Glutamatergic neuron (in vitro differentiated cells): ENCODE results near the gene NTN1. TPM values are rescaled to one million over a fixed set of nuclear protein-coding genes. Genes with fewer than 3 reads are reported as not detected.

Source experiments
- DNase-seq: peaks from one replicate; pipeline ENCODE4 v3.0.0; 2022
- H3K27ac Mint-ChIP-seq: one replicate; pipeline ENCODE4 v1.8.0; 2020; ENCODE audit warnings: mild to moderate bottlenecking, mixed read lengths, inconsistent platforms; ENCODE audit not compliant: unreplicated experiment
- H3K27me3 Mint-ChIP-seq: one replicate; pipeline ENCODE4 v1.8.0; 2020; ENCODE audit warnings: mild to moderate bottlenecking, moderate library complexity, mixed read lengths, inconsistent platforms; ENCODE audit not compliant: unreplicated experiment
- H3K36me3 Mint-ChIP-seq: one replicate; pipeline ENCODE4 v1.8.0; 2020; ENCODE audit warnings: mild to moderate bottlenecking, mixed read lengths, inconsistent platforms; ENCODE audit not compliant: unreplicated experiment
- H3K4me1 Mint-ChIP-seq: one replicate; pipeline ENCODE4 v1.8.0; 2020; ENCODE audit warnings: mild to moderate bottlenecking, low read depth, mixed read lengths, inconsistent platforms; ENCODE audit not compliant: unreplicated experiment
- H3K4me3 Mint-ChIP-seq: one replicate; pipeline ENCODE4 v1.8.0; 2020; ENCODE audit warnings: mild to moderate bottlenecking, mixed read lengths, inconsistent platforms; ENCODE audit not compliant: unreplicated experiment
- H3K9me3 Mint-ChIP-seq: one replicate; pipeline ENCODE4 v1.8.0; 2020; ENCODE audit warnings: mild to moderate bottlenecking, moderate library complexity, mixed read lengths, inconsistent platforms; ENCODE audit not compliant: unreplicated experiment
- CTCF ChIP-seq: fragments of 200-600 bp; sonication (generic); IDR thresholded peaks from one replicate; pipeline ENCODE4 v1.5.0; 2021; ENCODE audit not compliant: partially characterized antibody, unreplicated experiment
- total RNA-seq: library from RNA; stranded (reverse); fragmentation: NEBNext Ultra II Directional; extraction: Animal tissue kit (Norgen Biotek cat#: 25700); gene quantifications from one replicate; pipeline ENCODE4 v1.2.1, GENCODE V29; 2021; ENCODE audit not compliant: unreplicated experiment

The NTN1 gene
- total RNA-seq, 1 donor from 2014 or later = 0.76 TPM

GRCh38 chr17:9022573-9023391 lies 1.5 kb downstream of the NTN1 start:
- Mint-ChIP-seq H3K27ac (no peak overlapping the region), H3K4me1 (no peaks in the 10 kb centered on the region), H3K4me3 (peak overlapping the region; percentile 93), H3K36me3 (no peaks in the 10 kb centered on the region), H3K27me3 (peaks cover 14% of the 10 kb centered on the region), H3K9me3 (peaks cover 4% of the 10 kb centered on the region)
- peak; percentile 41 for DNase-seq
- no peak for TF ChIP-seq CTCF

GRCh38 chr17:9023392-9024218 lies 2.3 kb downstream of the NTN1 start:
- Mint-ChIP-seq H3K36me3 (no peaks in the 10 kb centered on the region), H3K4me1 (peaks cover 3% of the 10 kb centered on the region), H3K27ac (no peak overlapping the region), H3K4me3 (peak overlapping the region; percentile 46), H3K27me3 (peaks cover 14% of the 10 kb centered on the region), H3K9me3 (peaks cover 4% of the 10 kb centered on the region)
- no peak for DNase-seq
- TF ChIP-seq CTCF = no peak

GRCh38 chr17:9024497-9024896 lies 3.2 kb downstream of the NTN1 start:
- H3K4me3 Mint-ChIP-seq = no peak overlapping the region
- TF ChIP-seq CTCF = no peak
- H3K27me3 Mint-ChIP-seq = peaks cover 14% of the 10 kb centered on the region
- no peak overlapping the region for H3K27ac Mint-ChIP-seq
- H3K9me3 Mint-ChIP-seq = peaks cover 4% of the 10 kb centered on the region
- no peaks in the 10 kb centered on the region for H3K36me3 Mint-ChIP-seq
- DNase-seq = no peak
- H3K4me1 Mint-ChIP-seq = peaks cover 8% of the 10 kb centered on the region

GRCh38 chr17:9026741-9027140 lies 5.4 kb downstream of the NTN1 start:
- peaks cover 11% of the 10 kb centered on the region for H3K27me3 Mint-ChIP-seq
- H3K27ac Mint-ChIP-seq = no peak overlapping the region
- peaks cover 8% of the 10 kb centered on the region for H3K4me1 Mint-ChIP-seq
- H3K36me3 Mint-ChIP-seq = no peaks in the 10 kb centered on the region
- no peak for DNase-seq
- H3K9me3 Mint-ChIP-seq = peaks cover 2% of the 10 kb centered on the region
- H3K4me3 Mint-ChIP-seq = no peak overlapping the region
- TF ChIP-seq CTCF = no peak
